Breast epithelium (tissue), 3 donors: ENCODE results near the gene PEG3.

Experiments used
- POLR2A ChIP-seq: fragments of 450-650 bp; IDR thresholded peaks from one replicate; pipeline ENCODE4 v1.6.1; 2016; ENCODE audit warnings: antibody characterized with exemption, mild to moderate bottlenecking, moderate library complexity
- TF ChIP-seq, protein P1 (sequence below), 3 donors: fragments of 450-650 bp; IDR thresholded peaks; one replicate each; pipeline ENCODE4 v1.5.1; 2016 to 2017; ENCODE audit warnings: antibody characterized with exemption in 3 of 3, mild to moderate bottlenecking in 3 of 3, moderate library complexity in 3 of 3

- no peak for TF ChIP-seq POLR2A
- TF ChIP-seq, protein P1, sequence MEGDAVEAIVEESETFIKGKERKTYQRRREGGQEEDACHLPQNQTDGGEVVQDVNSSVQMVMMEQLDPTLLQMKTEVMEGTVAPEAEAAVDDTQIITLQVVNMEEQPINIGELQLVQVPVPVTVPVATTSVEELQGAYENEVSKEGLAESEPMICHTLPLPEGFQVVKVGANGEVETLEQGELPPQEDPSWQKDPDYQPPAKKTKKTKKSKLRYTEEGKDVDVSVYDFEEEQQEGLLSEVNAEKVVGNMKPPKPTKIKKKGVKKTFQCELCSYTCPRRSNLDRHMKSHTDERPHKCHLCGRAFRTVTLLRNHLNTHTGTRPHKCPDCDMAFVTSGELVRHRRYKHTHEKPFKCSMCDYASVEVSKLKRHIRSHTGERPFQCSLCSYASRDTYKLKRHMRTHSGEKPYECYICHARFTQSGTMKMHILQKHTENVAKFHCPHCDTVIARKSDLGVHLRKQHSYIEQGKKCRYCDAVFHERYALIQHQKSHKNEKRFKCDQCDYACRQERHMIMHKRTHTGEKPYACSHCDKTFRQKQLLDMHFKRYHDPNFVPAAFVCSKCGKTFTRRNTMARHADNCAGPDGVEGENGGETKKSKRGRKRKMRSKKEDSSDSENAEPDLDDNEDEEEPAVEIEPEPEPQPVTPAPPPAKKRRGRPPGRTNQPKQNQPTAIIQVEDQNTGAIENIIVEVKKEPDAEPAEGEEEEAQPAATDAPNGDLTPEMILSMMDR (IDR thresholded peaks at IDR 0.05), result no peak
Measured at GRCh38 chr19:56811480-56811879, 29.0 kb downstream of the PEG3 start.
